Endothelial cell of umbilical vein (primary cell): ENCODE results near the gene STK11IP.

Experiments
- FOS ChIP-seq: IDR thresholded peaks from 2 replicates; pipeline ENCODE4 v1.6.1; 2011; ENCODE audit warnings: mild to moderate bottlenecking, low read length, moderate library complexity, borderline replicate concordance; ENCODE audit not compliant: insufficient read depth
- MYC ChIP-seq: IDR thresholded peaks from one replicate; pipeline ENCODE4 v1.6.1; 2011; ENCODE audit warnings: mild to moderate bottlenecking, low read depth, low read length
- POLR2A ChIP-seq: IDR thresholded peaks from 2 replicates; pipeline ENCODE4 v1.6.1; 2012; ENCODE audit warnings: low read depth, mild to moderate bottlenecking, control low read depth, low read length
- POLR2AphosphoS5 ChIP-seq: IDR thresholded peaks from 2 replicates; pipeline ENCODE4 v1.6.1; 2012; ENCODE audit warnings: low read depth, mild to moderate bottlenecking, control low read depth, low read length, moderate library complexity; ENCODE audit not compliant: insufficient read depth
- TF ChIP-seq, protein P1 (sequence below), 2 donors: IDR thresholded peaks; 1 replicate in 1 of 2; 2 replicates in 1 of 2; pipeline ENCODE4 v1.5.1; 2011; ENCODE audit warnings: low read length in 2 of 2, mild to moderate bottlenecking in 2 of 2, moderate library complexity in 2 of 2, control low read depth in 1 of 2, inconsistent platforms in 1 of 2, low read depth in 1 of 2; ENCODE audit not compliant: insufficient read depth in 1 of 2; ENCODE audit errors: extremely low read depth in 1 of 2
- TF ChIP-seq, protein P2 (sequence below): IDR thresholded peaks from 2 replicates; pipeline ENCODE4 v1.6.1; 2011; ENCODE audit not compliant: insufficient read depth, insufficient read length

DNA sequence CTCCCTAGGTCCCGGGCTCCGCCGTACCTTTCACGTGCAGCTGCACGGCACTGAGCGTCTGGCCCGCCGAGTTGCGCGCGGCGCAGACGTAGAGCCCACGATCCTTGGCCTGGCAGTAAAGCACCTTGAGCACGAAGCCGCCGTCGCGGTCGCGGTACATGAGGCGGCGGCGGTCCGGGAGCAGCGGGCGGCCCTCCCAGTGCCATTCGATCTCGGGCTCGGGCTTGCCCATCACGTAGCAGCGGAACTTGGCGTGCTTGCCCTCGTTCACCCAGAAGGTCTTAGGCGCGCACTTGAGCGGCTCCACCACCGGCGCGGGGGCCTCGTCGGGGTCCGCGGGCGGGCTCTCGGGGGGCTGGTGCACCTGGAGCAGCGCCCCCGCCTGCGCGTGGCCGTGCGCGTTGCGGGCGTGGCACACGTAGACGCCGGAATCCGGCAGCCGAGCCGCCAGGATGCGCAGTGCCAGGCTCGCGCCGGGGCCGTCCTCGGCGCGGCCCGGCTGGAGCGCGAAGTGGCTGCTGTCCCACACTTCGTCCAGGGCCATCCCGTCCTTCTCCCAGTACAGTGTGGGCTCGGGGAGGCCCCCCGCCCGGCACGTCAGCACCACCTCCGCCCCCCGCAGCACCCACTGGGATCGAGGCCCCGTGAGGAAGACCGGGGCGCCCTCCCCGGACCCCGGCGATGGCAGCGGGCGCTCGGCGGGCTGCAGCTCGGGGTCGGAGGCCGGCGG lies 27.3 kb upstream of the STK11IP start:
- peak; percentile 41 for TF ChIP-seq POLR2A
- no peak for TF ChIP-seq POLR2AphosphoS5
- TF ChIP-seq, protein P1, sequence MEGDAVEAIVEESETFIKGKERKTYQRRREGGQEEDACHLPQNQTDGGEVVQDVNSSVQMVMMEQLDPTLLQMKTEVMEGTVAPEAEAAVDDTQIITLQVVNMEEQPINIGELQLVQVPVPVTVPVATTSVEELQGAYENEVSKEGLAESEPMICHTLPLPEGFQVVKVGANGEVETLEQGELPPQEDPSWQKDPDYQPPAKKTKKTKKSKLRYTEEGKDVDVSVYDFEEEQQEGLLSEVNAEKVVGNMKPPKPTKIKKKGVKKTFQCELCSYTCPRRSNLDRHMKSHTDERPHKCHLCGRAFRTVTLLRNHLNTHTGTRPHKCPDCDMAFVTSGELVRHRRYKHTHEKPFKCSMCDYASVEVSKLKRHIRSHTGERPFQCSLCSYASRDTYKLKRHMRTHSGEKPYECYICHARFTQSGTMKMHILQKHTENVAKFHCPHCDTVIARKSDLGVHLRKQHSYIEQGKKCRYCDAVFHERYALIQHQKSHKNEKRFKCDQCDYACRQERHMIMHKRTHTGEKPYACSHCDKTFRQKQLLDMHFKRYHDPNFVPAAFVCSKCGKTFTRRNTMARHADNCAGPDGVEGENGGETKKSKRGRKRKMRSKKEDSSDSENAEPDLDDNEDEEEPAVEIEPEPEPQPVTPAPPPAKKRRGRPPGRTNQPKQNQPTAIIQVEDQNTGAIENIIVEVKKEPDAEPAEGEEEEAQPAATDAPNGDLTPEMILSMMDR (IDR thresholded peaks at IDR 0.05; ENCODE audit: extremely low read depth in 1 of 2, insufficient read depth in 1 of 2, low read depth in 1 of 2, low read length in 2 of 2): no peak
- TF ChIP-seq FOS: no peak
- TF ChIP-seq, protein P2, sequence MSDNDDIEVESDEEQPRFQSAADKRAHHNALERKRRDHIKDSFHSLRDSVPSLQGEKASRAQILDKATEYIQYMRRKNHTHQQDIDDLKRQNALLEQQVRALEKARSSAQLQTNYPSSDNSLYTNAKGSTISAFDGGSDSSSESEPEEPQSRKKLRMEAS: no peak
- no peak for TF ChIP-seq MYC
